Measurements from ENCODE around the gene PKDCC.

DNA sequence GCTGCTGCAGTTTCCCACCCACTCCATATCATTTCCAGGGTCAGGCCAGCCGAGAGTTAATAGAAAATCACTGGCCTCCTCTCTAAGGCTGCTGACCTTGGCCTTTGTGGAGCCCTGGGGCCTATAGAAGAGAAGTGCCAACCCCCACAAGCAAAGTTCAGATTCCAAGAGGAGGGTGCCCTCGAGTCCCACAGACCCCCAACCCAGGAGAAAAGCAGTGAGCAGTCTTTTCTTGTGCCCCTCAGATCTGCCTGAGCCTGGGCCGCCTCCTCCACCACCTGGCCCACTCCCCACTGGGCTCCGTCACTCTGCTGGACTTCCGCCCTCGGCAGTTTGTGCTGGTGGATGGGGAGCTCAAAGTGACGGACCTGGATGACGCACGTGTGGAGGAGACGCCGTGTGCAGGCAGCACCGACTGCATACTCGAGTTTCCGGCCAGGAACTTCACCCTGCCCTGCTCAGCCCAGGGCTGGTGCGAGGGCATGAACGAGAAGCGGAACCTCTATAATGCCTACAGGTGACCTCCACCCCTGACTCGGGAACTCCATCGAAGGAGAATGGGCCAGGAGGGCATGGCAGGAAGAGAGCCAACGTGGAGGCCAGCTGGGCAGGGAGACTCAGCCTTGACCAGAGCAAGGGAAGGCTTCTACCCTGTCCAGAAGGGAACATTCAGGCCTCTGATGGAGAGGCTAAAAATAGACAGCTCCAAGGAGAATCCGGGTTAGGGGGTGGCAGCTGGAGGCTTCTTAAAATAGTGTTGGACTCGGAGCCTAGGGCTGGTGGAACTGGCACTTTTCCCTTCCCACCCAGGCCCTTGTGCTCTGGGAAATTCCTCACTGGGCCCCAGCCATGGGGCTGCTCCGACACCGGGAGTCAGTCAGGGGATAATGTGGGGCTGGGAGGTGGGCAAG, 6.2 kb downstream of the PKDCC start:
- TF ChIP-seq, protein P1, sequence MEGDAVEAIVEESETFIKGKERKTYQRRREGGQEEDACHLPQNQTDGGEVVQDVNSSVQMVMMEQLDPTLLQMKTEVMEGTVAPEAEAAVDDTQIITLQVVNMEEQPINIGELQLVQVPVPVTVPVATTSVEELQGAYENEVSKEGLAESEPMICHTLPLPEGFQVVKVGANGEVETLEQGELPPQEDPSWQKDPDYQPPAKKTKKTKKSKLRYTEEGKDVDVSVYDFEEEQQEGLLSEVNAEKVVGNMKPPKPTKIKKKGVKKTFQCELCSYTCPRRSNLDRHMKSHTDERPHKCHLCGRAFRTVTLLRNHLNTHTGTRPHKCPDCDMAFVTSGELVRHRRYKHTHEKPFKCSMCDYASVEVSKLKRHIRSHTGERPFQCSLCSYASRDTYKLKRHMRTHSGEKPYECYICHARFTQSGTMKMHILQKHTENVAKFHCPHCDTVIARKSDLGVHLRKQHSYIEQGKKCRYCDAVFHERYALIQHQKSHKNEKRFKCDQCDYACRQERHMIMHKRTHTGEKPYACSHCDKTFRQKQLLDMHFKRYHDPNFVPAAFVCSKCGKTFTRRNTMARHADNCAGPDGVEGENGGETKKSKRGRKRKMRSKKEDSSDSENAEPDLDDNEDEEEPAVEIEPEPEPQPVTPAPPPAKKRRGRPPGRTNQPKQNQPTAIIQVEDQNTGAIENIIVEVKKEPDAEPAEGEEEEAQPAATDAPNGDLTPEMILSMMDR (IDR thresholded peaks at IDR 0.05) = no peak
- no peak for TF ChIP-seq POLR2AphosphoS5 (IDR thresholded peaks at IDR 0.05; ENCODE audit: low read depth, low read length)
- no peak for TF ChIP-seq SIN3A (IDR thresholded peaks at IDR 0.05; ENCODE audit: borderline replicate concordance, insufficient read depth, low read depth, low read length)
- TF ChIP-seq TCF7L2 (IDR thresholded peaks at IDR 0.05; ENCODE audit: low read depth, low read length) = no peak

Data from Panc1 (cell line).